ENCODE measurements around the gene KY. TPM values are rescaled to one million over a fixed set of nuclear protein-coding genes. Genes with fewer than 3 reads are reported as not detected.

KY gene
- total and polyA plus RNA-seq, 12 donors = 1.3 to 21.1 (median 6.7) TPM

- WGBS, 4 donors = 53 to 67% (median 63%) methylated on average over 8 to 15 of the region's 15 CpGs
- intact Hi-C loops (cut with DNase I) = no loop called here
- H3K9me3 ChIP-seq (replicated peaks in 1 of 3) = no peaks in the 10 kb centered on the region
- no peaks in the 10 kb centered on the region for H3K36me3 ChIP-seq (replicated peaks in 1 of 2)
- H3K27ac ChIP-seq = peak overlapping the region in 3 of 5 donors; percentile 37 to 65 (median 48)
- peak in 1 of 2 donors; percentile 5 for TF ChIP-seq POLR2A (IDR thresholded peaks at IDR 0.05)
- no peak for TF ChIP-seq CTCF (IDR thresholded peaks at IDR 0.05)
- peak; percentile 33 to 80 (median 72) for DNase-seq
- H3K4me1 ChIP-seq (replicated peaks in 1 of 2) = peaks cover 10 to 44% of the 10 kb centered on the region in 2 donors
- no peak overlapping the region for H3K4me3 ChIP-seq
- H3K27me3 ChIP-seq = no peaks in the 10 kb centered on the region
Observed at GRCh38 chr3:134647902-134648760, 2.7 kb downstream of the KY start.

GRCh38 chr3:134646086-134646485 lies 4.7 kb downstream of the KY start:
- no peak for TF ChIP-seq CTCF (IDR thresholded peaks at IDR 0.05)
- TF ChIP-seq POLR2A (IDR thresholded peaks at IDR 0.05) = no peak
- no peaks in the 10 kb centered on the region for H3K36me3 ChIP-seq (replicated peaks in 1 of 2)
- intact Hi-C loops (cut with DNase I) = no loop called here
- no peak overlapping the region for H3K4me3 ChIP-seq
- peaks cover 4 to 35% of the 10 kb centered on the region in 2 donors for H3K4me1 ChIP-seq (replicated peaks in 1 of 2)
- H3K27me3 ChIP-seq = no peaks in the 10 kb centered on the region
- 94 to 100% (median 98%) methylated on average over 1 of the region's 1 CpG for WGBS, 4 donors
- H3K27ac ChIP-seq = no peak overlapping the region
- DNase-seq = peak in 1 of 7 donors; percentile 23
- no peaks in the 10 kb centered on the region for H3K9me3 ChIP-seq (replicated peaks in 1 of 3)

- TF ChIP-seq CTCF (IDR thresholded peaks at IDR 0.05) (no peak), POLR2A (IDR thresholded peaks at IDR 0.05) (no peak)
- H3K36me3 ChIP-seq (replicated peaks in 1 of 2) = no peaks in the 10 kb centered on the region
- peak overlapping the region in 2 of 5 donors; percentile 54 to 80 for H3K27ac ChIP-seq
- 88 to 93% (median 91%) methylated on average over 5 of the region's 5 CpGs for WGBS, 4 donors
- intact Hi-C loops (cut with DNase I) = no loop called here
- H3K27me3 ChIP-seq = no peaks in the 10 kb centered on the region
- H3K4me3 ChIP-seq = no peak overlapping the region
- no peak for DNase-seq
- peaks cover 4 to 31% of the 10 kb centered on the region in 2 donors for H3K4me1 ChIP-seq (replicated peaks in 1 of 2)
- no peaks in the 10 kb centered on the region for H3K9me3 ChIP-seq (replicated peaks in 1 of 3)
Observed at GRCh38 chr3:134645515-134645914, 5.3 kb downstream of the KY start.

GRCh38 chr3:134644731-134645514 lies 5.9 kb downstream of the KY start:
- no peak overlapping the region for H3K4me3 ChIP-seq
- TF ChIP-seq CTCF (IDR thresholded peaks at IDR 0.05) (no peak), POLR2A (IDR thresholded peaks at IDR 0.05) (peak in 1 of 2 donors; percentile 56)
- peak overlapping the region in 4 of 5 donors; percentile 38 to 80 (median 60) for H3K27ac ChIP-seq
- H3K27me3 ChIP-seq = no peaks in the 10 kb centered on the region
- no peaks in the 10 kb centered on the region for H3K9me3 ChIP-seq (replicated peaks in 1 of 3)
- DNase-seq = peak; percentile 59 to 94 (median 89)
- intact Hi-C loops (cut with DNase I) = no loop called here
- WGBS, 4 donors = 43 to 75% (median 53%) methylated on average over 7 to 11 of the region's 11 CpGs
- H3K4me1 ChIP-seq (replicated peaks in 1 of 2) = peaks cover 4 to 25% of the 10 kb centered on the region in 2 donors
- no peaks in the 10 kb centered on the region for H3K36me3 ChIP-seq (replicated peaks in 1 of 2)

Data from adrenal gland (tissue), 12 donors.